Activated T-cell treated with anti-CD3 and anti-CD28 coated beads, Interleukin-2, amount 50 U/mL, for 24 hours (primary cell): ENCODE measurements around the gene ECT2.
"Not testable (repeated sequence)": the region's sequence is repeated elsewhere in the genome, so short reads cannot be mapped to it uniquely, and the experiment has no call there.

Experiments used
- DNase-seq: peaks from one replicate; pipeline ENCODE4 v3.0.0-alpha.2; 2020
- H3K27ac Mint-ChIP-seq: 2 replicates; pipeline ENCODE4 v1.8.0; 2020; ENCODE audit warnings: mild to moderate bottlenecking, mixed read lengths
- H3K27me3 Mint-ChIP-seq: 2 replicates; pipeline ENCODE4 v1.8.0; 2020; ENCODE audit warnings: mixed read lengths
- H3K36me3 Mint-ChIP-seq: 2 replicates; pipeline ENCODE4 v1.8.0; 2020; ENCODE audit warnings: low read depth, mixed read lengths
- H3K4me1 Mint-ChIP-seq: 2 replicates; pipeline ENCODE4 v1.8.0; 2020; ENCODE audit warnings: low read depth, mixed read lengths
- H3K4me3 Mint-ChIP-seq: 2 replicates; pipeline ENCODE4 v1.8.0; 2020; ENCODE audit warnings: mild to moderate bottlenecking, moderate library complexity, mixed read lengths
- H3K9me3 Mint-ChIP-seq: 2 replicates; pipeline ENCODE4 v1.8.0; 2020; ENCODE audit warnings: mixed read lengths

ECT2 gene

GRCh38 chr3:172847292-172847691 lies 96.8 kb downstream of the ECT2 start:
- Mint-ChIP-seq H3K27me3 (peaks cover 12% of the 10 kb centered on the region), H3K4me3 (no peak overlapping the region), H3K27ac (no peak overlapping the region), H3K9me3 (no peaks in the 10 kb centered on the region), H3K4me1 (peaks cover 6% of the 10 kb centered on the region), H3K36me3 (no peaks in the 10 kb centered on the region)
- no peak for DNase-seq

DNA sequence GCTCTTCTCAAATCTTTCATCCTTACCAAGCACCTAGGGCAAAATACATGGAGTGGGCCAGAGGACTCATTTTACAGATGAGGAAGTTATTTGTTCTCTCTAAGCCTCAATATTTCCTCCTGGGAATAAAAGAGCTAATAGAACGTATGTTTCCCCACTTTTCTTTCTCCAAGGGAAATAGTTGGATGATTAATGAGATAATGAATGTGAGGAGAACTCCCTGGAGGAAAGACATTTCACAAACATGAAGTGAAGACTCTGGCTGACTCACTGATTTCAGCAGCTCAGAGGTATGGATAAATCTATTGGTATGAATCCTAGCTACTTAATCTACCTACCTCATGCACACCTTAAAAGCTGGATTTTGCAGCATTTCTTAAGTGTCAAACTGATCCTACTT lies 98.4 kb downstream of the ECT2 start:
- no peaks in the 10 kb centered on the region for H3K36me3 Mint-ChIP-seq
- H3K4me3 Mint-ChIP-seq, result no peak overlapping the region
- no peaks in the 10 kb centered on the region for H3K9me3 Mint-ChIP-seq
- peaks cover 6% of the 10 kb centered on the region for H3K4me1 Mint-ChIP-seq
- DNase-seq, result no peak
- H3K27ac Mint-ChIP-seq, result no peak overlapping the region
- peaks cover 6% of the 10 kb centered on the region for H3K27me3 Mint-ChIP-seq

GRCh38 chr3:172853005-172853404 lies 102.5 kb downstream of the ECT2 start:
- no peaks in the 10 kb centered on the region for H3K36me3 Mint-ChIP-seq
- no peak overlapping the region for H3K27ac Mint-ChIP-seq
- DNase-seq, result no peak
- no peaks in the 10 kb centered on the region for H3K9me3 Mint-ChIP-seq
- peaks cover 3% of the 10 kb centered on the region for H3K27me3 Mint-ChIP-seq
- H3K4me1 Mint-ChIP-seq, result no peaks in the 10 kb centered on the region
- H3K4me3 Mint-ChIP-seq, result no peak overlapping the region

- Mint-ChIP-seq H3K4me3 (no peak overlapping the region), H3K27me3 (peaks cover 3% of the 10 kb centered on the region)
- DNase-seq, result no peak
These were observed 103.6 kb downstream of the ECT2 start for GRCh38 chr3:172853921-172854666.

GRCh38 chr3:172855037-172855436 lies 104.5 kb downstream of the ECT2 start:
- H3K4me3 Mint-ChIP-seq, result no peak overlapping the region
- no peaks in the 10 kb centered on the region for H3K4me1 Mint-ChIP-seq
- no peaks in the 10 kb centered on the region for H3K9me3 Mint-ChIP-seq
- peaks cover 2% of the 10 kb centered on the region for H3K27me3 Mint-ChIP-seq
- no peak overlapping the region for H3K27ac Mint-ChIP-seq
- DNase-seq, result no peak
- no peaks in the 10 kb centered on the region for H3K36me3 Mint-ChIP-seq

More at GRCh38 chr3:172853921-172854666, 103.6 kb downstream of the ECT2 start:
- Mint-ChIP-seq H3K27ac (no peak overlapping the region), H3K4me1 (no peaks in the 10 kb centered on the region), H3K36me3 (no peaks in the 10 kb centered on the region), H3K9me3 (no peaks in the 10 kb centered on the region)

GRCh38 chr3:172856795-172857742 lies 106.5 kb downstream of the ECT2 start:
- no peaks in the 10 kb centered on the region for H3K4me1 Mint-ChIP-seq
- no peaks in the 10 kb centered on the region for H3K36me3 Mint-ChIP-seq
- no peak for DNase-seq
- H3K27me3 Mint-ChIP-seq, result no peaks in the 10 kb centered on the region
- no peaks in the 10 kb centered on the region for H3K9me3 Mint-ChIP-seq
- H3K27ac Mint-ChIP-seq, result no peak overlapping the region
- H3K4me3 Mint-ChIP-seq, result no peak overlapping the region

GRCh38 chr3:172859041-172859440 lies 108.5 kb downstream of the ECT2 start:
- Mint-ChIP-seq H3K9me3 (no peaks in the 10 kb centered on the region), H3K4me1 (no peaks in the 10 kb centered on the region), H3K4me3 (no peak overlapping the region), H3K27ac (no peak overlapping the region), H3K27me3 (no peaks in the 10 kb centered on the region), H3K36me3 (no peaks in the 10 kb centered on the region)
- DNase-seq, result no peak

DNA sequence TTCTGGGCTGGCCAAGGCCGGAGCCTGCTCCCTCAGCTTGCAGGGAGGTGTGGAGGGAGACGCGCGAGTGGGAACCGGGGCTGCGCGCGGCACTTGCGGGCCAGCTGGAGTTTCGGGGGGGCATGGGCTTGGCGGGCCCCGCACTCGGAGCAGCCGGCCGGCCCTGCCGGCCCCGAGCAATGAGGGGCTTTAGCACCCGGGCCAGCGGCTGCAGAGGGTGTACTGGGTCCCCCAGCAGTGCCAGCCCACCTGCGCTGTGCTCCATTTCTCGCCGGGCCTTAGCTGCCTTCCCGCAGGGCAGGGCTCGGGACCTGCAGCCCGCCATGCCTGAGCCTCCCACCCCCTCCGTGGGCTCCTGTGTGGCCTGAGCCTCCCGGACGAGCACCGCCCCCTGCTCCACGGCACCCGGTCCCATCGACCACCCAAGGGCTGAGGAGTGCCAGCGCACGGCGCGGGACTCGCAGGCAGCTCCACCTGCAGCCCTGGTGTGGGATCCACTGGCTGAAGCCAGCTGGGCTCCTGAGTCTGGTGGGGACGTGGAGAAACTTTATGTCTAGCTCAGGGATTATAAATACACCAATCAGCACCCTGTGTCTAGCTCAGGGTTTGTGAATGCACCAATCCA lies 116.3 kb downstream of the ECT2 start:
- H3K9me3 Mint-ChIP-seq, H3K4me1 Mint-ChIP-seq, H3K27ac Mint-ChIP-seq, H3K4me3 Mint-ChIP-seq, H3K27me3 Mint-ChIP-seq, H3K36me3 Mint-ChIP-seq, DNase-seq: not testable (repeated sequence)

DNA sequence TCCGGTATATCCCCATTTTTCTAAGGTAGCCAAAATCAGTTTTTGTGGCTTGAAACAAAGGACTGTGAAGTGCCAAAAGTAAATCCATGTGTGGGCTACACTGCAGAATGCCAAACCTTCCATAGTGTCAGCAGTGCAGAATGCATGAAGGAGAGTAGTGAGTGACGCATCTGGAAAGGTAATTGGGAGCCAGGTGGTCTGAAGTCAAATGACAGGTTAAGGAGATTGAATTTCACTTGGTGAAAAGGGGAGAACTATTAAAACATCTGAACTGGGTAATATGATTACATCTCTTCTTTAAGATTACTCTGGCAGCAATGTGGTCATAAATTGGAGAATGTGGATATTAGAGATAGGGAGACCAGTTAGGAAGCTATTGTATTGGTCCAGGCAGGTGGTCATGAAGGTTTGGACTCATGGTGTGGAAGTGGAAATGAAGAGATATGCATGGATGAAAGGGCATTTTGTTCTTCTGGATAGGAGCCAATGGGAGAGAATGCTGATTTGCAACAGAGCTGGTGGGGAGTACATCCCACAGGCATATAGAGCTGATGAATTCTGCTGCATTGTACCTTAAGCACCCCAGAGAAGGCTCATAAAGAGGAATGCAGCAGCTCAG lies 118.2 kb downstream of the ECT2 start:
- H3K27ac Mint-ChIP-seq, result no peak overlapping the region
- H3K9me3 Mint-ChIP-seq, result no peaks in the 10 kb centered on the region
- no peaks in the 10 kb centered on the region for H3K36me3 Mint-ChIP-seq
- H3K4me1 Mint-ChIP-seq, result no peaks in the 10 kb centered on the region
- H3K27me3 Mint-ChIP-seq, result no peaks in the 10 kb centered on the region
- DNase-seq, result no peak
- H3K4me3 Mint-ChIP-seq, result no peak overlapping the region

- no peak overlapping the region for H3K4me3 Mint-ChIP-seq
- no peaks in the 10 kb centered on the region for H3K9me3 Mint-ChIP-seq
- no peaks in the 10 kb centered on the region for H3K4me1 Mint-ChIP-seq
- no peaks in the 10 kb centered on the region for H3K27me3 Mint-ChIP-seq
- H3K36me3 Mint-ChIP-seq, result no peaks in the 10 kb centered on the region
- H3K27ac Mint-ChIP-seq, result no peak overlapping the region
- DNase-seq, result no peak
These were observed 118.8 kb downstream of the ECT2 start for GRCh38 chr3:172869368-172869771.

- no peaks in the 10 kb centered on the region for H3K9me3 Mint-ChIP-seq
- H3K27ac Mint-ChIP-seq, result no peak overlapping the region
- H3K36me3 Mint-ChIP-seq, result no peaks in the 10 kb centered on the region
- H3K4me3 Mint-ChIP-seq, result no peak overlapping the region
- no peaks in the 10 kb centered on the region for H3K4me1 Mint-ChIP-seq
- H3K27me3 Mint-ChIP-seq, result no peaks in the 10 kb centered on the region
- DNase-seq, result no peak
These were observed 119.4 kb downstream of the ECT2 start for GRCh38 chr3:172869784-172870518.
